Endometrium (tissue), 2 donors: Measurements from ENCODE around the gene CYP4F3.
"Not testable (repeated sequence)": the region's sequence is repeated elsewhere in the genome, so short reads cannot be mapped to it uniquely, and the experiment has no call there.

Experiments used
- FAIRE-seq: peaks from 2 replicates; lab custom pipeline; 2012; peaks lifted over from hg19 to GRCh38; lab: Jason Lieb, UNC
- donor health status: control.
- donor health status: control.

CYP4F3 gene, protein sequence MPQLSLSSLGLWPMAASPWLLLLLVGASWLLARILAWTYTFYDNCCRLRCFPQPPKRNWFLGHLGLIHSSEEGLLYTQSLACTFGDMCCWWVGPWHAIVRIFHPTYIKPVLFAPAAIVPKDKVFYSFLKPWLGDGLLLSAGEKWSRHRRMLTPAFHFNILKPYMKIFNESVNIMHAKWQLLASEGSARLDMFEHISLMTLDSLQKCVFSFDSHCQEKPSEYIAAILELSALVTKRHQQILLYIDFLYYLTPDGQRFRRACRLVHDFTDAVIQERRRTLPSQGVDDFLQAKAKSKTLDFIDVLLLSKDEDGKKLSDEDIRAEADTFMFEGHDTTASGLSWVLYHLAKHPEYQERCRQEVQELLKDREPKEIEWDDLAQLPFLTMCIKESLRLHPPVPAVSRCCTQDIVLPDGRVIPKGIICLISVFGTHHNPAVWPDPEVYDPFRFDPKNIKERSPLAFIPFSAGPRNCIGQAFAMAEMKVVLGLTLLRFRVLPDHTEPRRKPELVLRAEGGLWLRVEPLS

GRCh38 chr19:15640294-15640903, at the start of gene CYP4F3:
Gene CYP4F3, plus strand, starts transcription at chr19:15640897. Its CDS starts 519 bp downstream, at chr19:15641416.
- no peak for FAIRE-seq

DNA sequence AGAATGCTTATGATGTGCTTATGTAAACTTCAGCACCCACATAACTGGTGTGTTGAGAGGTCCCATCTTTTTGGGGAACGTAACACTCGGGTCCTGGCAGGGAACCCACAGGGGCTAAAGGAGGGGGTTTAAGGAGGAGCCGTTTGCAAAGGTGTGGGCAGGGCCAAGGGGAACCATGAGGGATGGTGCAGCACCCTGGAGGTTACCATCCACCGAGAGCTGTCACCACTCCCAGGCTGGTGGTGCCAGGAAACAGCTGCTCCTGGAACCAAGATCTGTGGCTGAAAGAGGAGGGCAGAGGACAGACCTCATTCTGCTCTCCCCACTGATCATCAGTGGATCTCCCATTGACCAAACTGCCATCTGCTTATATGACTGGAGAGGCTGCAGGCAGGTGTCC, 48.9 kb upstream of the CYP4F3 start:
- no peak for FAIRE-seq

DNA sequence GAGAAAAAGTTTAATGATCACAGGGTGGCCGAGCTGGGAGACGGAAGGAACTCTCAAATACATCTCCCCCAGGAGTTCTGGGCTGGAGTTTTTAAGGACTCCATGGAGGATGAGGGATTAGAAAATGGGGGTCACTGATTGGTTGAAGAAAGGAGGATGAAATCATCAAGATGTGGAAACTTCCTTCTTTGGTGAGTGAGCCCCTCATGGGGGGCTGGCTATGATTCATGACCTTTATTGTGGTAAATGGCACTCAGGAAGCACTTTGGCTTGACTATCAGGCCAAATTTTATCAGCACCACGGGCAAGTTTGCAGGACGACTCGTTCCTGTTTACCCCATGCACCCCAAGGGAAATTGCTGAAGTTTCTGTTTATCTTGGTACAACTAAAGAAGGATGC, 48.2 kb upstream of the CYP4F3 start:
- not testable (repeated sequence) for FAIRE-seq

DNA sequence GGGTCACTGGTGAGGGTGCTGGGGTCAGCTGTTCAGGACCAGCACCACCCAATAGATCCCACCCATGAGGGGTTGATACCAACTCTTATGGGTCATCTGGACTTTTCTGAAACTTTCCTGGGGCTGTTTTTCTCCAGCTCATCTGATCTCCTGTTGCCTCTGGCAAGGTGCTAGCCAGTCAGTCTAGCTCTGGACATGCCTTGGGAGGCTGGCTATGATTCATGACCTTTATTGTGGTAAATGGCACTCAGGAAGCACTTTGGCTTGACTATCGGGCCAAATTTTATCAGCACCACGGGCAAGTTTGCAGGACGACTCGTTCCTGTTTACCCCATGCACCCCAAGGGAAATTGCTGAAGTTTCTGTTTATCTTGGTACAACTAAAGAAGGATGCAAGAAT, 46.9 kb upstream of the CYP4F3 start:
- not testable (repeated sequence) for FAIRE-seq

GRCh38 chr19:15595069-15595468, 45.6 kb upstream of the CYP4F3 start:
- FAIRE-seq, result no peak

DNA sequence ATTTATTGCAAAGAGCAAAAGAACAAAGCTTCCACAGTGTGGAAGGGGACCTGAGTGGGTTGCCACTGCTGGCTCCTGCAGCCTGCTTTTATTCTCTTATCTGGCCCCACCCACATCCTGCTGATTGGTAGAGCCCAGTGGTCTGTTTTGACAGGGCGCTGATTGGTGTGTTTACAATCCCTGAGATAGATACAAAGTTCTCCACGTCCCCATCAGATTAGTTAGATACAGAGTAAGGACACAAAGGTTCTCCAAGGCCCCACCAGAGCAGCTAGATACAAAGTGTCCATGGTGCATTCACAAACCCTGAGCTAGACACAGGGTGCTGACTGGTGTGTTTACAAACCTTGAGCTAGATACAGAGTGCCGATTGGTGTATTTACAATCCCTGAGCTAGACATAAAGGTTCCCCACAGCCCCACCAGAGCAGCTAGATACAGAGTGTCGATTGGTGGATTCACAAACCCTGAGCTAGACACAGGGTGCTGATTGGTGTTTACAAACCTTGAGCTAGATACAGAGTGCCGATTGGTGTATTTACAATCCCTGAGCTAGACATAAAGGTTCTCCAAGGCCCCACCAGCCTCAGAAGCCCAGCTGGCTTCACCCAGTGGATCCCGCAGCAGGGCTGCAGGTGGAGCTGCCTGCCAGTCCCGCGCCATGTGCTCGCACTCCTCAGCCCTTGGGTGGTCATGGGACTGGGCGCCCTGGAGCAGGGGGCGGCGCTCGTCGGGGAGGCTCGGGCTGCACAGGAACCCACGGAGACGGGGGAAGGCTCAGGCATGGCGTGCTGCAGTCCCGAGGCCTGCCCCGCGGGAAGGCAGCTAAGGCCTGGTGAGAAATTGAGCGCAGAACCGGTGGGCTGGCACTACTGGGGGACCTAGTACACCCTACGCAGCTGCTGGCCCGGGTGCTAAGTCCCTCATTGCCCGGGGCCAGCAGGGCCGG, 32.4 kb upstream of the CYP4F3 start:
- not testable (repeated sequence) for FAIRE-seq

- FAIRE-seq, result no peak
These were observed 31.4 kb upstream of the CYP4F3 start for GRCh38 chr19:15609261-15609660.

DNA sequence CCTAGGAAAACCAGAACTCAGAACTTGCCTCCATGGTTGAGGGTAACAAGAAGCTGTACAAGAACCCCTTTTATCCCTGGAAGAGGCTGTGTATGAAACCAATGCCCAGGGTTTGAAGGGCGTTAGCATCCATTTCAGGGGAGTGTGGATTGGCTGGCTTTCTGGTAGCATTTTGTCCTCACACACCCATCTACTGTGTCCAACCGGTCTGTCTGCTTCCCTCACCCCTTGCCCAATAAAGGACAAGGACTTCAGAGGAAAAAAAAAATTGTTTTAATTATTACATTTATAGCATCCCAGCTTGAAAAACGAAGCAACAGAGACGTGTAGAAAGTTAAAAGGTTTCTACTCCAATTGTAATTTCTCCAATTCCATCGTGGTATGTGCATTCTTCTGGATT, 28.4 kb upstream of the CYP4F3 start:
- FAIRE-seq, result no peak

GRCh38 chr19:15613338-15613737, 27.4 kb upstream of the CYP4F3 start:
- no peak for FAIRE-seq

DNA sequence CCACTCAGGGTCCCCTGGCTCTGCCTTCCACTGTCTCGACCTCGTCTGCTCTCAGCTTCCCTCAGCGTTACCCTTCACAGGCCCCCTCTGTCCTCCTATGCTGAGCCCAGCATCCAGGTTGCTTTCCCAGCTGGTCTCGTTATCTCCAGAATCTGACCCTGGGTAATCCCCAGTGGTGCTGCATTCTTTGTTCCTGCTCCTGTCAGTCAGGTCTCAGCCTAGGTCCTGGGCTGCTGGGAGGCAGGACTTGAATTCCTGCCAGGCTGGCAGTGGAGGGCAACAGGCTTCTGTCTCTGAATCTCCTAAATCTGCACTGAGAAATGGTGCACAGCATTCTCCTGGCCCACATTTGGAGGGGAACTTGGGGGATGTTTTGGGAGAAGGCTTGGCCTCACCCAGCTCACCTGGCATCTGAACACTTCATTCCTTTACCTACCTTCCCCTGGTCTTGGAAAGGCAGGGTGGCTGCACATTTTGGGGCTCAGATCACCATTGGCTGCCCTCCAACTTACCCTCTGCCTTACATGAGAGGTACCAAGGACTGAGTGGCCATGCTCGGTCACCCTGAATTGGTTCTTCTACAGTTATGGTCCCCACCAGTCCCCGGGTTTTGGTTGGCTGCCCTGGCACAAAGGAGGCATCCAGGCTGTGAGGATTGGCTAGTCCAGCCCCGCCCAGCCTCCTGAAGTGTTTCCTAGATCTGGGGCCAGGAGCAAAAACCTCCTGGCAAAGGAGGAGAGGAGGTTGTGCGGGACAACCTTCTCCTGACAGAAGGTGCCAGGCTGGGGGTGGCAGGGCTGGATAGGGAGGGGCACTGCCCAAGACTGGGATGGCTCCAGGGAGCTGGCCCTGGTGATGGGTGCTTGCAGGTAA, 26.0 kb upstream of the CYP4F3 start, which contains the start of gene CYP4F8:
Gene CYP4F8, plus strand, starts transcription at position 712 of the 873 bp plus-strand sequence. CDS start 399 bp downstream, outside the sequence.
- no peak for FAIRE-seq

DNA sequence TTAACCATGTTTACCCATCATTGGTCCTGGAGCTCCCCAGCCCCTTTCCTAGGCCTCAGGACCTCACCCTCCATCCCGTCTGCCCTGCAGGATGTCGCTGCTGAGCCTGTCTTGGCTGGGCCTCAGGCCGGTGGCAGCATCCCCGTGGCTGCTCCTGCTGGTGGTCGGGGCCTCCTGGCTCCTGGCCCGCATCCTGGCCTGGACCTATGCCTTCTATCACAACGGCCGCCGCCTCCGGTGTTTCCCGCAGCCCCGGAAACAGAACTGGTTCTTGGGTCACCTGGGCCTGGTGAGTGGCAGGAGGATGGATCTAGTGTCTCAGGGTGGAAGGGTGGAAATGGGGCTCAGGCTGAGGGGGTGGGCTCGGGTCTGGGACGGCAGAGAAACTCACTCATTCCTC, 25.2 kb upstream of the CYP4F3 start:
- FAIRE-seq, result no peak

- FAIRE-seq, result no peak
These were observed 24.5 kb upstream of the CYP4F3 start for GRCh38 chr19:15616183-15616582.

GRCh38 chr19:15616627-15617270, 23.9 kb upstream of the CYP4F3 start:
- FAIRE-seq, result no peak

DNA sequence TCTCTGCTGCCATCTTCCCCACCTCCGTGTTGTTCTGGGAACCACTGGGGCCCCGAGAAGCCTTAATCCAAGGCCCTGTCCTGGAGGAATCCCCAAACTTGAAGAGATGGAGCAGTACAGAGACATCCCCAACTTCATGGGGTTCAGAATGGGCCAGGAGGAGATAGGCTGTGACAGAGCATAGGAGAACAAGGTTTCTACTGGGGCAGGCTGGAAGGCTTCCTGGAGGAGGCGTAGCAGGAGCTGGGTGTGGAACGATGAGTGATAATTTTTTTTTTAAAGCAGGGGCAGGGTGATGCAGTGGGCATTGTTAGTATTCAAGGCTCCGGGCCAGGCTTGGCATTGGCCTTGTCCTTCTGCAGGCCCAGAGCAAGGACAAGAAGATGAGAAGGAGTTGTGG, 22.4 kb upstream of the CYP4F3 start:
- FAIRE-seq, result no peak

DNA sequence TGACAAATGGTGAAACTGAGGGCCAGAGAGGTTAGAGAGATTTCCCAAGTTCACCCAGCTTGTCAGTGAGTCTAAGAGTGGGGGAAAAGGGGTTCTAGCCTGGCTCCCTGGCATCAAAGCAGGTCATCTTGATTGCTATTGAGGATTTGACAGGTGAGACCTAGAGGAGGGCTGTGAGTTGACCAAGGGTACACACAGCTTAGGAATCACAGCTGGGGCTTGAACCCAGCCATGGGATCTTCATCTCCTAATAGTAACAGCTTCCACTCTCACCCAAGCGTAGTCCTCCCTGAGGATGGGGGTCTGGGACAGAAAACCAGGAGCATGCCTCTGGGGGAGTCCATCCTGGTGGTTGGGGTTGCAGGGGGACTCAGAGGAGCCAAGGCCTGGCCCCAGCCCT, 18.9 kb upstream of the CYP4F3 start:
- no peak for FAIRE-seq

- no peak for FAIRE-seq
These were observed 17.7 kb upstream of the CYP4F3 start for GRCh38 chr19:15622991-15623390.

DNA sequence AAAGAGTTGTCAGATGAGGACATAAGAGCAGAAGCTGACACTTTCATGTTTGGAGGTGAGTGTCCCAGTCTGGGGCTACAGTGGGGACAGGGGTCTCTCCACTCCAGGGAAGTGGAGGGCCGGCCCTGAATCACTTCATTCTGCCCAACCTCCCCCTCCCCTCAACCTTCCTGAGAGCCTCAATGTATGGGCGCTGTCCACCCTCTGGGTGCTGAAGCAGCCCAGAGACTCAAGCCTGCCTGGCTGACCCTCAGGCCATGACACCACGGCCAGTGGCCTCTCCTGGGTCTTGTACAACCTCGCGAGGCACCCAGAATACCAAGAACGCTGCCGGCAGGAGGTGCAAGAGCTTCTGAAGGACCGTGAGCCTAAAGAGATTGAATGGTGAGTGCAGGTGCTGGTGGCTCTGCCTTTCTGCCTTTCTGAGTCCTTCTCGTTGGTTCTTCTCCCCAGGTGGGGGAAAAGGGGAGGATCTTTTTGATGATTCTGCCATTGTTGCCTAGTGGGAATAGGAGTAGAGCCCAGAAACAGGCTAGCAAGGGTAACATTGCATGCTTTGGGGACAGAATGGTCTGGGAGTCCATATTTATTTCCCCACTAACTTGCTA, 16.9 kb upstream of the CYP4F3 start:
- no peak for FAIRE-seq

- no peak for FAIRE-seq
These were observed 12.3 kb upstream of the CYP4F3 start for GRCh38 chr19:15628236-15629002.
